LHCN-M2 (cell line): ENCODE data around the gene SLC30A1. TPM values are rescaled to one million over a fixed set of nuclear protein-coding genes. Genes with fewer than 3 reads are reported as not detected.

Experiments used
- DNase-seq: peaks from one replicate; pipeline ENCODE4 v3.0.0-alpha.2; 2012; ENCODE audit warnings: low read depth
- total RNA-seq: library from RNA; depleted of rRNA; stranded (reverse); fragments of >200 nt; gene quantifications from 2 replicates; pipeline ENCODE4 v1.2.3, GENCODE V29; 2014; rRNA removed

SLC30A1 gene
- total RNA-seq, 1 experiment from 2014 or later = 17.0 TPM

DNA sequence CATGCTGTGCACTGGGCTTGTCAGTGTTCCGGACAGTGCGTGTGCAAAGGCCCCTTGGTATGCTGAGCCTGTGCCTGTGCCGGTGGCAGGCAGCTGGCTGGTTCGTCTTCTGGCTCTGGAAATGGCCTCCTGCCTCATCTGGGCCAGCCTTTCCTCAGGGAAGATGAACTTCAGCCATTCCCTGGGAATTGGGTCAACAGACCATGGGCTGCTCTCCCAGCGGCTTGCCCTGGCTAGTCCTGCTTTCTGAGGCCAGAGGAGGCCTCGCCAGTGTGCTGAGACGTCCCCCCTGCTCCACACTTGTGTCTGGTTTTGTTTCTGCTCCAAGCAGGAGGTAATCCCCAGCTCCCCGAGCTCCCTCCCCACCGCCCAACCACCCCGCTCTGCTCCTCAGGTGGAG is 54.4 kb downstream of the SLC30A1 start:
- DNase-seq = no peak

DNA sequence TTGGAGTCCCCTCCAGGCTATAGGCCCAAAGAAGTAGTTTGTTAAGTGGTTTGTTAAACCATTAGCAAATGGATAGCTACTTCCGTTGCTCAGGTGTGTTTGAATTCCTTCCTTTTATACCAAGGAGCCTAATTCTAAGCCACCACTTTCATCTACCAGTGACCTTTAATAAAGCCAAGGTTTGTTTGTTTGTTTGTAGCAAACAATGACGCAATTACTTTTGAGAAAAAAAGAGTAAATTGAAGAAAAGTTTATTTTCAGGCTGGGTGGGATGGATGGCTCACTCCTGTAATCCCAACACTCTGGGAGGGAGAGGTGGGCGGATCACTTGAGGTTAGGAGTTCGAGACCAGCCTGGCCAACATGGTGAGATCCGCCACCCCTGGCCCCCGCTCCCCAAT is 56.2 kb downstream of the SLC30A1 start:
- no peak for DNase-seq

Other genes starting within 250 kb of the SLC30A1 start
- not detected in 2 replicates for gene RD3, start 87.0 kb downstream of the SLC30A1 start, total RNA-seq
- 54.4 and 54.9 TPM in 2 replicates for gene NEK2, start 96.5 kb upstream of the SLC30A1 start, total RNA-seq